Ishikawa (cell line): ENCODE results near the gene MACF1.

ENCODE experiments used
- CEBPB ChIP-seq: IDR thresholded peaks from 2 replicates; pipeline ENCODE4 v1.6.1; 2012
- CREB1 ChIP-seq: IDR thresholded peaks from 2 replicates; pipeline ENCODE4 v1.6.1; 2012; ENCODE audit warnings: low read depth
- EGR1 ChIP-seq: IDR thresholded peaks from 2 replicates; pipeline ENCODE4 v1.6.1; 2012
- EP300 ChIP-seq: IDR thresholded peaks from 2 replicates; pipeline ENCODE4 v1.6.1; 2012; ENCODE audit warnings: borderline replicate concordance
- FOXM1 ChIP-seq: IDR thresholded peaks from 2 replicates; pipeline ENCODE4 v1.6.1; 2012; ENCODE audit warnings: low read depth, borderline replicate concordance
- MAX ChIP-seq: IDR thresholded peaks from 2 replicates; pipeline ENCODE4 v1.6.1; 2012
- RAD21 ChIP-seq: IDR thresholded peaks from 2 replicates; pipeline ENCODE4 v1.6.1; 2012; ENCODE audit warnings: low read depth
- REST ChIP-seq: IDR thresholded peaks from 2 replicates; pipeline ENCODE4 v1.6.1; 2012; ENCODE audit warnings: low read depth, mild to moderate bottlenecking
- TAF1 ChIP-seq: IDR thresholded peaks from 2 replicates; pipeline ENCODE4 v1.6.1; 2012; ENCODE audit warnings: low read depth, mild to moderate bottlenecking
- TCF12 ChIP-seq: IDR thresholded peaks from 2 replicates; pipeline ENCODE4 v1.6.1; 2012; ENCODE audit warnings: low read depth
- TEAD4 ChIP-seq: IDR thresholded peaks from 2 replicates; pipeline ENCODE4 v1.6.1; 2012
- USF1 ChIP-seq: IDR thresholded peaks from 2 replicates; pipeline ENCODE4 v1.6.1; 2012
- YY1 ChIP-seq: IDR thresholded peaks from 2 replicates; pipeline ENCODE4 v1.6.1; 2012; ENCODE audit warnings: low read depth
- ZBTB7A ChIP-seq: IDR thresholded peaks from 2 replicates; pipeline ENCODE4 v1.6.1; 2012; ENCODE audit warnings: low read depth

The MACF1 gene

GRCh38 chr1:39509360-39510009 is 305.0 kb downstream of the MACF1 start:
- TF ChIP-seq CREB1 (no peak), ZBTB7A (no peak), YY1 (no peak), EP300 (no peak), CEBPB (no peak), EGR1 (no peak)

GRCh38 chr1:39514710-39515124 is 310.2 kb downstream of the MACF1 start:
- TF ChIP-seq YY1, result 0 out of 2 replicates have a peak, but pooled peaks have one; percentile 36

- TF ChIP-seq YY1, result no peak
Observed at GRCh38 chr1:39522661-39523567, 318.4 kb downstream of the MACF1 start.

- TF ChIP-seq EP300 (no peak), CREB1 (no peak), EGR1 (no peak), CEBPB (no peak), TCF12 (no peak), TAF1 (no peak), TEAD4 (no peak), USF1 (no peak), REST (no peak), FOXM1 (no peak), RAD21 (no peak), MAX (no peak), ZBTB7A (no peak), YY1 (no peak)
Observed at GRCh38 chr1:39524171-39524570, 319.7 kb downstream of the MACF1 start.

- no peak for TF ChIP-seq EGR1
- no peak for TF ChIP-seq TCF12
- TF ChIP-seq FOXM1, result no peak
- TF ChIP-seq CEBPB, result no peak
- no peak for TF ChIP-seq REST
- TF ChIP-seq EP300, result no peak
- TF ChIP-seq TEAD4, result no peak
Observed at GRCh38 chr1:39524591-39525365, 320.3 kb downstream of the MACF1 start.

GRCh38 chr1:39525366-39526165 is 321.1 kb downstream of the MACF1 start:
- TF ChIP-seq REST (no peak), ZBTB7A (no peak), EGR1 (no peak), MAX (no peak), CEBPB (no peak), TEAD4 (no peak), EP300 (no peak), YY1 (no peak), CREB1 (no peak), TAF1 (no peak), USF1 (no peak), TCF12 (no peak), RAD21 (no peak)
